Measurements from ENCODE around the gene TOM1L2.
A peak's percentile ranks its signal among the peaks of the same experiment; 100 is the strongest.

The TOM1L2 gene

GRCh38 chr17:17970699-17971430 is 1.3 kb downstream of the TOM1L2 start:
- DNase-seq (ENCODE audit: low read depth): no peak

- no peak for DNase-seq (ENCODE audit: low read depth)
Measured at GRCh38 chr17:17966399-17966798, 5.8 kb downstream of the TOM1L2 start.

- no peak for DNase-seq (ENCODE audit: low read depth)
Measured at GRCh38 chr17:17965152-17965721, 7.0 kb downstream of the TOM1L2 start.

- no peak for DNase-seq (ENCODE audit: low read depth)
Measured at GRCh38 chr17:17964710-17965109, 7.5 kb downstream of the TOM1L2 start.

GRCh38 chr17:17963694-17964436 is 8.3 kb downstream of the TOM1L2 start:
- no peak for DNase-seq (ENCODE audit: low read depth)

- no peak for DNase-seq (ENCODE audit: low read depth)
Measured at GRCh38 chr17:17963066-17963465, 9.1 kb downstream of the TOM1L2 start.

- no peak for DNase-seq (ENCODE audit: low read depth)
Measured at GRCh38 chr17:17960500-17961030, 11.6 kb downstream of the TOM1L2 start.

- DNase-seq (ENCODE audit: low read depth): no peak
Measured at GRCh38 chr17:17959520-17960361, 12.5 kb downstream of the TOM1L2 start.

GRCh38 chr17:17958982-17959381 is 13.2 kb downstream of the TOM1L2 start:
- DNase-seq (ENCODE audit: low read depth): no peak

- no peak for DNase-seq (ENCODE audit: low read depth)
Measured at GRCh38 chr17:17957584-17957916, 14.7 kb downstream of the TOM1L2 start.

GRCh38 chr17:17955790-17956341 is 16.3 kb downstream of the TOM1L2 start:
- DNase-seq (ENCODE audit: low read depth): peak; percentile 23

- DNase-seq (ENCODE audit: low read depth): no peak
Measured at GRCh38 chr17:17954079-17954478, 18.1 kb downstream of the TOM1L2 start.

- no peak for DNase-seq (ENCODE audit: low read depth)
Measured at GRCh38 chr17:17952691-17953090, 19.5 kb downstream of the TOM1L2 start.

GRCh38 chr17:17951524-17951923 is 20.7 kb downstream of the TOM1L2 start:
- no peak for DNase-seq (ENCODE audit: low read depth)

- DNase-seq (ENCODE audit: low read depth): no peak
Measured at GRCh38 chr17:17950806-17951205, 21.4 kb downstream of the TOM1L2 start.

GRCh38 chr17:17950347-17950746 is 21.9 kb downstream of the TOM1L2 start:
- no peak for DNase-seq (ENCODE audit: low read depth)

GRCh38 chr17:17947966-17948365 is 24.2 kb downstream of the TOM1L2 start:
- no peak for DNase-seq (ENCODE audit: low read depth)

GRCh38 chr17:17947309-17947708 is 24.9 kb downstream of the TOM1L2 start:
- DNase-seq (ENCODE audit: low read depth): no peak

GRCh38 chr17:17946093-17946492 is 26.1 kb downstream of the TOM1L2 start:
- no peak for DNase-seq (ENCODE audit: low read depth)

- no peak for DNase-seq (ENCODE audit: low read depth)
Measured at GRCh38 chr17:17944743-17945142, 27.5 kb downstream of the TOM1L2 start.

GRCh38 chr17:17944242-17944641 is 28.0 kb downstream of the TOM1L2 start:
- no peak for DNase-seq (ENCODE audit: low read depth)

Data from stimulated activated CD8-positive, alpha-beta memory T cell treated with anti-CD3 and anti-CD28 coated beads, Interleukin-4, amount 100 ng/mL, for 24 hours (primary cell).